GM21825 (cell line): ENCODE results near the gene FAM174C.
"Not testable (repeated sequence)": the region's sequence is repeated elsewhere in the genome, so short reads cannot be mapped to it uniquely, and the experiment has no call there.

ENCODE experiments used
- ATAC-seq: cut with Tn5 transposase; IDR thresholded peaks from one replicate; pipeline ENCODE4 v1.9.1; 2021; ENCODE audit warnings: mild to moderate bottlenecking, moderate library complexity; ENCODE audit not compliant: unreplicated experiment

The FAM174C gene

GRCh38 chr19:1237027-1237659 lies 38.2 kb upstream of the FAM174C start:
- no peak for ATAC-seq

GRCh38 chr19:1237754-1238368 lies 37.5 kb upstream of the FAM174C start, which contains the start of gene CBARP:
CBARP (minus strand) TSS chr19:1238005; CDS start chr19:1236100, 1,905 bp downstream.
- no peak for ATAC-seq

- ATAC-seq = no peak
Measured at GRCh38 chr19:1238369-1239303, 36.7 kb upstream of the FAM174C start.

- ATAC-seq = no peak
Measured at GRCh38 chr19:1239420-1239795, 35.9 kb upstream of the FAM174C start.

- ATAC-seq = no peak
Measured at GRCh38 chr19:1239796-1240737, 35.3 kb upstream of the FAM174C start.

- ATAC-seq = no peak
Measured at GRCh38 chr19:1240925-1241324, 34.4 kb upstream of the FAM174C start.

- ATAC-seq = peak; percentile 44
Measured at GRCh38 chr19:1241417-1242095, 33.8 kb upstream of the FAM174C start, which contains the start of gene ATP5F1D. ATP5F1D (plus strand) TSS chr19:1241751; CDS start chr19:1241851, 100 bp downstream.

- ATAC-seq = no peak
Measured at GRCh38 chr19:1243768-1244692, 31.3 kb upstream of the FAM174C start.

- ATAC-seq = no peak
Measured at GRCh38 chr19:1244693-1245451, 30.5 kb upstream of the FAM174C start.

GRCh38 chr19:1245494-1246264 lies 29.7 kb upstream of the FAM174C start:
- no peak for ATAC-seq

GRCh38 chr19:1246265-1247087 lies 28.9 kb upstream of the FAM174C start:
- ATAC-seq = not testable (repeated sequence)

GRCh38 chr19:1247748-1248138 lies 27.6 kb upstream of the FAM174C start:
- ATAC-seq = no peak

GRCh38 chr19:1248139-1248785 lies 27.1 kb upstream of the FAM174C start, which contains the start of gene MIDN:
MIDN (plus strand) TSS chr19:1248583; CDS start chr19:1250297, 1,714 bp downstream.
- peak; percentile 7 for ATAC-seq

- peak; percentile 23 for ATAC-seq
Measured at GRCh38 chr19:1248786-1249297, 26.5 kb upstream of the FAM174C start.

- ATAC-seq = peak; percentile 30
Measured at GRCh38 chr19:1249298-1249989, 25.9 kb upstream of the FAM174C start.
